Measurements from ENCODE around the gene GRID1. TPM values are rescaled to one million over a fixed set of nuclear protein-coding genes. Genes with fewer than 3 reads are reported as not detected.

The GRID1 gene
- total RNA-seq, 4 donors from 2014 or later = 17.2 to 28.1 (median 23.6) TPM

- H3K4me1 ChIP-seq = peaks cover 5 to 14% of the 10 kb centered on the region in 2 donors
- H3K36me3 ChIP-seq = no peaks in the 10 kb centered on the region
- DNase-seq = no peak
- H3K4me3 ChIP-seq (replicated peaks in 1 of 3) = no peak overlapping the region
- H3K9me3 ChIP-seq = no peaks in the 10 kb centered on the region
- intact Hi-C loops (cut with DNase I) = no loop called here
- WGBS, 2 donors = 88 to 100% methylated on average over 2 to 4 of the region's 4 CpGs
- TF ChIP-seq, protein P1, sequence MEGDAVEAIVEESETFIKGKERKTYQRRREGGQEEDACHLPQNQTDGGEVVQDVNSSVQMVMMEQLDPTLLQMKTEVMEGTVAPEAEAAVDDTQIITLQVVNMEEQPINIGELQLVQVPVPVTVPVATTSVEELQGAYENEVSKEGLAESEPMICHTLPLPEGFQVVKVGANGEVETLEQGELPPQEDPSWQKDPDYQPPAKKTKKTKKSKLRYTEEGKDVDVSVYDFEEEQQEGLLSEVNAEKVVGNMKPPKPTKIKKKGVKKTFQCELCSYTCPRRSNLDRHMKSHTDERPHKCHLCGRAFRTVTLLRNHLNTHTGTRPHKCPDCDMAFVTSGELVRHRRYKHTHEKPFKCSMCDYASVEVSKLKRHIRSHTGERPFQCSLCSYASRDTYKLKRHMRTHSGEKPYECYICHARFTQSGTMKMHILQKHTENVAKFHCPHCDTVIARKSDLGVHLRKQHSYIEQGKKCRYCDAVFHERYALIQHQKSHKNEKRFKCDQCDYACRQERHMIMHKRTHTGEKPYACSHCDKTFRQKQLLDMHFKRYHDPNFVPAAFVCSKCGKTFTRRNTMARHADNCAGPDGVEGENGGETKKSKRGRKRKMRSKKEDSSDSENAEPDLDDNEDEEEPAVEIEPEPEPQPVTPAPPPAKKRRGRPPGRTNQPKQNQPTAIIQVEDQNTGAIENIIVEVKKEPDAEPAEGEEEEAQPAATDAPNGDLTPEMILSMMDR (IDR thresholded peaks at IDR 0.05) = no peak
- no peak for TF ChIP-seq POLR2A (IDR thresholded peaks at IDR 0.05)
- H3K27ac ChIP-seq = no peak overlapping the region
- H3K27me3 ChIP-seq = no peaks in the 10 kb centered on the region
Measured at GRCh38 chr10:86019141-86019540, 347.5 kb downstream of the GRID1 start.

- 71 to 94% methylated on average over 1 of the region's 1 CpG for WGBS, 2 donors
- TF ChIP-seq, protein P1 (IDR thresholded peaks at IDR 0.05) = no peak
- no peak for TF ChIP-seq POLR2A (IDR thresholded peaks at IDR 0.05)
- peaks cover 5 to 14% of the 10 kb centered on the region in 2 donors for H3K4me1 ChIP-seq
- no peaks in the 10 kb centered on the region for H3K27me3 ChIP-seq
- no peak overlapping the region for H3K4me3 ChIP-seq (replicated peaks in 1 of 3)
- H3K27ac ChIP-seq = no peak overlapping the region
- no peaks in the 10 kb centered on the region for H3K9me3 ChIP-seq
- H3K36me3 ChIP-seq = no peaks in the 10 kb centered on the region
- intact Hi-C loops (cut with DNase I) = no loop called here
- no peak for DNase-seq
Measured at GRCh38 chr10:86018735-86019058, 347.9 kb downstream of the GRID1 start.

DNA sequence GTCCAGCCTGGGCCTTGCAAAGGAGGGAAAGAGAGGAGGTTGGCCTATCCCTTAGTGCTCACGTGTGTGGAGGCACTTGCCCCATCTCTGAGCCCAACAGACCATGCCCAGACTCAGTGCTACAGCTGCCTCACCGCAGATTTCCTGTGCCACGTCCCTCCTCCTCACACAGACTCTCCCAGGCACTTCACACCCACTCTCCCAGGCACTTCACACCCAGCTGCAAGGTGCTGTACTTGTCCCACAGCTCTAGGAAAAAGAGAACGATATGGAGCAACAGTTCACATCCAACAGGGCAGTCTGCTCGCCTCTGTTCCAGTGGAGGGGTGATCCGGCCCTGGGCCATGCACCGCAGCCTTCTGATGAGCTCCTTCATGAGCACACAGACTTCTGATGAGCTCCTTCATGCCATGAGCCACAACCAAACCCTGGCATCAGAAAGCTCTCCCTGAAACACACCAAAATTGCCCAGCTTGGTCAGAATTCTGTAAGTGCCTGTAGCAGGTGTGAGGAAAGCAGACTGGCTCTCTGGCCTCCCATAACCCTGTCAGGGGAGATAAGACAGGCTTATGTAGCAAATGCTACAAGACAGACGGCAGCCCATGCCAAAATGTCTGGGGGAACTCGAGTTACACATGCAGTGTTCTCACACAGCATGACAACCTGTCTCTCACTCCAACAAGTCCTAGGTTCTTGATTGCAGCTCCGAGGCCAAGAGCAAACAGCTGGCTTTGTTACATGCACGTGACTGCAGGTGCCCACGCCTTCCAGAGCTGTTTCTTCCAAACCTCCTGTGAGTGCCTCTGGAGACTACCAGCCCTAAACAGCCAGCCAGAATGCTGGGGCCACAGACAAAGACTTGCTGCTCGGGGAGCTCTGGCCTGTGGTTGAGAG lies 348.5 kb downstream of the GRID1 start:
- Histone ChIP-seq H3K9me3 (no peaks in the 10 kb centered on the region), H3K4me3 (replicated peaks in 1 of 3) (no peak overlapping the region), H3K27me3 (no peaks in the 10 kb centered on the region), H3K27ac (no peak overlapping the region), H3K4me1 (peaks cover 5 to 14% of the 10 kb centered on the region in 2 donors), H3K36me3 (no peaks in the 10 kb centered on the region)
- intact Hi-C loops (cut with DNase I) = no loop called here
- TF ChIP-seq POLR2A (IDR thresholded peaks at IDR 0.05) = no peak
- TF ChIP-seq, protein P1 (IDR thresholded peaks at IDR 0.05) = no peak
- WGBS, 2 donors = 65 to 78% methylated on average over 12 of the region's 13 CpGs
- no peak for DNase-seq

GRCh38 chr10:86013568-86013967 lies 353.0 kb downstream of the GRID1 start:
- no peak overlapping the region for H3K4me3 ChIP-seq (replicated peaks in 1 of 3)
- TF ChIP-seq, protein P1 (IDR thresholded peaks at IDR 0.05) = no peak
- TF ChIP-seq POLR2A (IDR thresholded peaks at IDR 0.05) = no peak
- no peak for DNase-seq
- H3K4me1 ChIP-seq = peaks cover 2 to 10% of the 10 kb centered on the region in 2 donors
- 92 to 93% methylated on average over 2 of the region's 2 CpGs for WGBS, 2 donors
- H3K9me3 ChIP-seq = no peaks in the 10 kb centered on the region
- H3K36me3 ChIP-seq = no peaks in the 10 kb centered on the region
- H3K27me3 ChIP-seq = no peaks in the 10 kb centered on the region
- no peak overlapping the region for H3K27ac ChIP-seq
- intact Hi-C loops (cut with DNase I) = no loop called here

DNA sequence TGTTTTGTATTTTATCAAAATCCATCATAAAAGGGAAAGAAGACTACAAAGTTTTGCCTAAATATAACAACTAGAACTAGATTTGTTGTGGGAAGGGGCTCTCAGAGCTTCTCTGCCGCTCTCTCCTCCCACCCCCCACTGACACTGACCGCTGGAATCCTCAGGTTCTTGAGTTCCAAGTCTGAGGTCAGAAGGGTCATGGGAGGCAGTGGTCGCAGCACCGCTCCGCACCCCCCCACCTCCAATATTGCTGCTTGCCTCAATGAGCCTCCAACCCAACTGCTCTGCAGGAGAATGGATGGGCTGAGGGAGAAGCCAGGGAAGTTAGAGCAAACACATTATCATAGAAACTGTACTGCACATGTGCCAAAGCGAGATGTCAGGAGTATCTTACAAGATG lies 359.4 kb downstream of the GRID1 start:
- DNase-seq = no peak
- H3K36me3 ChIP-seq = no peaks in the 10 kb centered on the region
- no peak overlapping the region for H3K27ac ChIP-seq
- H3K9me3 ChIP-seq = no peaks in the 10 kb centered on the region
- intact Hi-C loops (cut with DNase I) = no loop called here
- H3K4me3 ChIP-seq (replicated peaks in 1 of 3) = no peak overlapping the region
- H3K4me1 ChIP-seq = peaks cover 0 to 2% of the 10 kb centered on the region in 2 donors
- H3K27me3 ChIP-seq = no peaks in the 10 kb centered on the region
- TF ChIP-seq POLR2A (IDR thresholded peaks at IDR 0.05) = no peak
- TF ChIP-seq, protein P1 (IDR thresholded peaks at IDR 0.05) = no peak
- 85 to 92% methylated on average over 6 of the region's 6 CpGs for WGBS, 2 donors

Data from thyroid gland (tissue), 4 donors.